ENCODE data around the gene ARRB1. TPM values are rescaled to one million over a fixed set of nuclear protein-coding genes. Genes with fewer than 3 reads are reported as not detected.

ARRB1 gene
- total RNA-seq, 2 experiments from 2014 or later = 26.7 to 27.8 TPM

- Histone ChIP-seq H3K36me3 (ENCODE audit: insufficient read depth, low read length) (no peaks in the 10 kb centered on the region), H3K27me3 (ENCODE audit: control insufficient read depth in 1 of 2, insufficient read depth in 2 of 2, low read length in 2 of 2) (no peaks in the 10 kb centered on the region), H3K4me3 (ENCODE audit: low read length) (no peak overlapping the region), H3K4me1 (ENCODE audit: insufficient read depth, low read length) (peaks cover 56% of the 10 kb centered on the region), H3K9me3 (ENCODE audit: control insufficient read depth in 1 of 2, insufficient read depth in 1 of 2, low read length in 2 of 2) (no peaks in the 10 kb centered on the region), H3K27ac (ENCODE audit: low read depth in 1 of 2, low read length in 2 of 2) (peak overlapping the region in 1 of 2 donors; percentile 11)
- ATAC-seq (ENCODE audit: poor library complexity) (no peak), DNase-seq (peak in 2 of 14 experiments; percentile 8 to 14)
- peaks cover 12% of the 10 kb centered on the region for H3K36me3 Mint-ChIP-seq (ENCODE audit: low read depth)
- intact Hi-C loops (cut with DNase I, micrococcal nuclease) = no loop called here
- TF ChIP-seq, protein P1, sequence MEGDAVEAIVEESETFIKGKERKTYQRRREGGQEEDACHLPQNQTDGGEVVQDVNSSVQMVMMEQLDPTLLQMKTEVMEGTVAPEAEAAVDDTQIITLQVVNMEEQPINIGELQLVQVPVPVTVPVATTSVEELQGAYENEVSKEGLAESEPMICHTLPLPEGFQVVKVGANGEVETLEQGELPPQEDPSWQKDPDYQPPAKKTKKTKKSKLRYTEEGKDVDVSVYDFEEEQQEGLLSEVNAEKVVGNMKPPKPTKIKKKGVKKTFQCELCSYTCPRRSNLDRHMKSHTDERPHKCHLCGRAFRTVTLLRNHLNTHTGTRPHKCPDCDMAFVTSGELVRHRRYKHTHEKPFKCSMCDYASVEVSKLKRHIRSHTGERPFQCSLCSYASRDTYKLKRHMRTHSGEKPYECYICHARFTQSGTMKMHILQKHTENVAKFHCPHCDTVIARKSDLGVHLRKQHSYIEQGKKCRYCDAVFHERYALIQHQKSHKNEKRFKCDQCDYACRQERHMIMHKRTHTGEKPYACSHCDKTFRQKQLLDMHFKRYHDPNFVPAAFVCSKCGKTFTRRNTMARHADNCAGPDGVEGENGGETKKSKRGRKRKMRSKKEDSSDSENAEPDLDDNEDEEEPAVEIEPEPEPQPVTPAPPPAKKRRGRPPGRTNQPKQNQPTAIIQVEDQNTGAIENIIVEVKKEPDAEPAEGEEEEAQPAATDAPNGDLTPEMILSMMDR (IDR thresholded peaks at IDR 0.05) = no peak
- ChIA-PET POLR2A (interaction anchor here (0.6 to 5.8 kb wide), 6 partner anchors 10 to 193 kb away, joined by 3 to 67 read pairs (median 9); partner anchors contain the start of gene TPBGL), CTCF (interaction anchor here (1.0 to 2.1 kb wide), 2 partner anchors 9 to 13 kb away, joined by 4 to 7 read pairs; no protein-coding TSS in a partner anchor)
- H3K27ac Mint-ChIP-seq = peak overlapping the region; percentile 76
- no peaks in the 10 kb centered on the region for H3K27me3 Mint-ChIP-seq
- H3K9me3 Mint-ChIP-seq = no peaks in the 10 kb centered on the region
- peaks cover 56% of the 10 kb centered on the region for H3K4me1 Mint-ChIP-seq (ENCODE audit: low read depth)
- no peak overlapping the region for H3K4me3 Mint-ChIP-seq
Observed at GRCh38 chr11:75261902-75262361, 89.5 kb downstream of the ARRB1 start.

DNA sequence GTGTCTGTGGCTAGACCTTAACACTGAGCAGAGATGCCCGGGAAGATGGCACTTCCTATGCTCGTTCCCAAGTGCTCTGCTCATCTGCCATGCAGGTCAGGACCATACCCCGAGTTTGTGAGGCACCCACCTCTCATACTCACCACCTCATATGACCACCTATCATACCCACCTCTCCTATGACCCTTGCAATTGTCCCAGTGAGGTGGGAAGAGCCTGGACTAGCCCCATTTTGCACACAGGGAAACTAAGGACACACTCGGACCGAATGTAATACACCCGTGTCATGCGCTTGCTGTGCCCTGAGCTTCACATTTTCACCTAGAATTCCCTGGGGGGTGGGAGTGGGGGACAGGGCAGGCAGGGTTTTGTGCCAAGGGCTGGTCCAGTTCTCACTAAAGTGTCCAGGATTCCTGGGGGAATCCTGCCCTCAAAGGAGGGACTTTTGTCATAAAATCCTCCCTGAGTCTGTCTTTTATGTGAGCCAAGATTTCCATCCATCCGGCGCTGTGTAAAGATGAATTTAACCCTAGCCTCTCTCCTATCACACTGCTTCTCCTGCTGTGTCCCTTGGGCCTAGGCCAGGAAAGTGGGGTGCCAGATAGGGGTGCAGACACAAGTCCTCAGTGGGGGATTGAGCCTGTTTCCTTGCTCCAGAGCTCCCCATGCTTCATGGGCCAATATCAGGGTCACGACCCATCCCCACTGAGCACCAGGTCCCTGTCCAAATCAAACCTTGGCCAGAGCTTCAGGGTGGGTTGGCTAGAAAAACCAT, 90.9 kb downstream of the ARRB1 start:
- ATAC-seq (ENCODE audit: poor library complexity) = no peak
- H3K4me3 Mint-ChIP-seq = peak overlapping the region; percentile 9
- peak overlapping the region; percentile 76 for H3K27ac Mint-ChIP-seq
- Histone ChIP-seq H3K27ac (ENCODE audit: low read depth in 1 of 2, low read length in 2 of 2) (peak overlapping the region; percentile 37 to 55), H3K36me3 (ENCODE audit: insufficient read depth, low read length) (no peaks in the 10 kb centered on the region), H3K9me3 (ENCODE audit: control insufficient read depth in 1 of 2, insufficient read depth in 1 of 2, low read length in 2 of 2) (no peaks in the 10 kb centered on the region), H3K4me1 (ENCODE audit: insufficient read depth, low read length) (peaks cover 56% of the 10 kb centered on the region), H3K27me3 (ENCODE audit: control insufficient read depth in 1 of 2, insufficient read depth in 2 of 2, low read length in 2 of 2) (no peaks in the 10 kb centered on the region), H3K4me3 (ENCODE audit: low read length) (no peak overlapping the region)
- POLR2A ChIA-PET = interaction anchor here (0.9 to 5.8 kb wide), 6 partner anchors 11 to 167 kb away, joined by 3 to 67 read pairs (median 9); partner anchors contain the start of gene TPBGL
- no peaks in the 10 kb centered on the region for H3K9me3 Mint-ChIP-seq
- CTCF ChIA-PET = interaction anchor here (0.8 to 1.2 kb wide), 5 partner anchors 12 to 124 kb away, joined by 3 to 8 read pairs (median 3); no protein-coding TSS in a partner anchor
- H3K27me3 Mint-ChIP-seq = no peaks in the 10 kb centered on the region
- peak in 1 of 14 experiments; percentile 19 for DNase-seq
- no peaks in the 10 kb centered on the region for H3K36me3 Mint-ChIP-seq (ENCODE audit: low read depth)
- TF ChIP-seq, protein P1 (IDR thresholded peaks at IDR 0.05) = no peak
- intact Hi-C loops (cut with DNase I, micrococcal nuclease) = no loop called here
- H3K4me1 Mint-ChIP-seq (ENCODE audit: low read depth) = peaks cover 56% of the 10 kb centered on the region

DNA sequence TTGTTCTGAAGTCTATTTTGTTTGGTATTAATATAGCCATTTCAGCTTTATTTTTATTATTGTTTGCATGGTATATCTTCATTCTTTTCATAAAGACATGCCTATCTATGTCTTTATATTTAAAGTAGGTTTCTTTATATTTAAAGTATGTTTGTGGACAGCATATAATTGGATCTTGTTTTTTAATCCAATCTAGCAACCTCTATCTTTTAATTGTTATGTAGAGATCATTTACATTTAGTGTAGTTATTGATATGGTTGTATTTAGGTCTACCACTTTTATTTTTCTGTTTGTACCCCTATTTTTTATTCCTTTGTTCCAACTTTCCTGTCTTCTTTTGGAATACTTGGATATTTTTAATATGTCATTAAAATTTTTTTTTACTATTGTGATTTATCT, 97.1 kb downstream of the ARRB1 start:
- POLR2A ChIA-PET = interaction anchor here (2.0 kb wide), 1 partner anchor 21 kb away, joined by 5 read pairs; no protein-coding TSS in a partner anchor
- peaks cover 9% of the 10 kb centered on the region for H3K4me1 Mint-ChIP-seq (ENCODE audit: low read depth)
- H3K27me3 Mint-ChIP-seq = peaks cover 3% of the 10 kb centered on the region
- CTCF ChIA-PET = interaction anchor here (1.6 kb wide), 1 partner anchor 13 kb away, joined by 5 read pairs; no protein-coding TSS in a partner anchor
- no peak overlapping the region for H3K4me3 Mint-ChIP-seq
- DNase-seq (no peak), ATAC-seq (ENCODE audit: poor library complexity) (no peak)
- H3K9me3 Mint-ChIP-seq = no peaks in the 10 kb centered on the region
- no peaks in the 10 kb centered on the region for H3K36me3 Mint-ChIP-seq (ENCODE audit: low read depth)
- no peaks in the 10 kb centered on the region for H3K9me3 ChIP-seq (ENCODE audit: control insufficient read depth in 1 of 2, insufficient read depth in 1 of 2, low read length in 2 of 2)
- H3K27ac ChIP-seq (ENCODE audit: low read depth in 1 of 2, low read length in 2 of 2) = no peak overlapping the region
- no peaks in the 10 kb centered on the region for H3K27me3 ChIP-seq (ENCODE audit: control insufficient read depth in 1 of 2, insufficient read depth in 2 of 2, low read length in 2 of 2)
- no peak overlapping the region for H3K4me3 ChIP-seq (ENCODE audit: low read length)
- H3K36me3 ChIP-seq (ENCODE audit: insufficient read depth, low read length) = no peaks in the 10 kb centered on the region
- no peaks in the 10 kb centered on the region for H3K4me1 ChIP-seq (ENCODE audit: insufficient read depth, low read length)
- no peak overlapping the region for H3K27ac Mint-ChIP-seq
- TF ChIP-seq, protein P1 (IDR thresholded peaks at IDR 0.05) = no peak
- intact Hi-C loops (cut with DNase I, micrococcal nuclease) = no loop called here

All from CD4-positive, alpha-beta T cell (primary cell).